HG02943 (cell line): ENCODE measurements around the gene LRRC47.

Experiments used
- ATAC-seq: cut with Tn5 transposase; IDR thresholded peaks from one replicate; pipeline ENCODE4 v1.9.1; 2021; ENCODE audit warnings: mild to moderate bottlenecking, low read depth, moderate library complexity; ENCODE audit not compliant: unreplicated experiment

Gene LRRC47

DNA sequence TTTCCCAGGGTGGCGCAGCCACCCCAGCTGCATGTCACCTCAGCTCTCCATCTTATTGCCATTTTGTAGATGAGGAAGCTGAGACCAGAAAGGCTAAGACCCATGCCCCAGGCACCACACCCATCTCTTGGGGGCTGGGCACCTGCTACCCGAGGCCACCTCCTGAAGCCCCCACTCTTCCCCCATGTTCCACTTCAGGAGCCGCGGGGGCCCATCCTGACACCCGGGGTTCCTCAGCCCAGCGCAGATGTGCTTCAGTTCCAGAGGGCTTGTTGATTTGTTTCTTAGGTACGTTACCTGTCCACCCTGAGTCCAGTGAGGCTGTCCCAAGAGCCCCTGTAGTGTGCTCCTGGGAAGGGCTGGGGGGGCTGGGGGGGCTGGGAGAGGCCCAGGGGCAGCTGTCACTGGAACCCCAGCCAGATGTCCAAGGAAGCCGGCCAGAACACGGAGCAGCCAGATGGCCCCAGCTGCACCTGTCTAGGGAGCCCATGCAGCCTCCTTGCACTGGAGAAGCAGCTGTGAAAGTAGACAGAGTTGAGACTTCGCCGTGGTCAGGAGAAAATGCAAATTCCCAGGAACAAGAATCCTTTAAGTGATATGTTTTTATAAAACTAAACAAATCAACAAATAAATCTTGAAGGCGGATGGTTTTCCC is 61.1 kb downstream of the LRRC47 start:
- ATAC-seq: no peak

DNA sequence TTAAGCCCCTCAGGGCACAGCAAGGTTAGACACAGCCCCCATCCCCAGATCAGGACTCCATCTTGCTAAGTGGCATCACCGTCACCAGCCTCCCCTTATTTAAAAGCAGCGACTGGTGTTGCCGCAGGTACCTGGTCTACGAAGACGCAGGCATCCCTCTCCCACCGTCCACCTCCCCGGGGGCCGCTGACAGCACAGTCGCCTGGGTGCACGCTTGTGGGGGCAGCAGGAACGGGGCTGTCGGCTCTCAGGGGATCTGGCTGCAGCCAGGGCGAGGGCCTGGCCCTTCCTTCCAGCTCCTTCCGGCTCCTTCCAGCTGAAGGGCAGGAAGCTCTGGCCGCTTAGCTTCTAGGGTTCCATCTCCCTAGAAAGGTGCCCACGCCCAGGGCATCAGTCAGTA is 61.7 kb downstream of the LRRC47 start:
- ATAC-seq: no peak

GRCh38 chr1:3733883-3734589 is 62.3 kb downstream of the LRRC47 start:
- no peak for ATAC-seq

DNA sequence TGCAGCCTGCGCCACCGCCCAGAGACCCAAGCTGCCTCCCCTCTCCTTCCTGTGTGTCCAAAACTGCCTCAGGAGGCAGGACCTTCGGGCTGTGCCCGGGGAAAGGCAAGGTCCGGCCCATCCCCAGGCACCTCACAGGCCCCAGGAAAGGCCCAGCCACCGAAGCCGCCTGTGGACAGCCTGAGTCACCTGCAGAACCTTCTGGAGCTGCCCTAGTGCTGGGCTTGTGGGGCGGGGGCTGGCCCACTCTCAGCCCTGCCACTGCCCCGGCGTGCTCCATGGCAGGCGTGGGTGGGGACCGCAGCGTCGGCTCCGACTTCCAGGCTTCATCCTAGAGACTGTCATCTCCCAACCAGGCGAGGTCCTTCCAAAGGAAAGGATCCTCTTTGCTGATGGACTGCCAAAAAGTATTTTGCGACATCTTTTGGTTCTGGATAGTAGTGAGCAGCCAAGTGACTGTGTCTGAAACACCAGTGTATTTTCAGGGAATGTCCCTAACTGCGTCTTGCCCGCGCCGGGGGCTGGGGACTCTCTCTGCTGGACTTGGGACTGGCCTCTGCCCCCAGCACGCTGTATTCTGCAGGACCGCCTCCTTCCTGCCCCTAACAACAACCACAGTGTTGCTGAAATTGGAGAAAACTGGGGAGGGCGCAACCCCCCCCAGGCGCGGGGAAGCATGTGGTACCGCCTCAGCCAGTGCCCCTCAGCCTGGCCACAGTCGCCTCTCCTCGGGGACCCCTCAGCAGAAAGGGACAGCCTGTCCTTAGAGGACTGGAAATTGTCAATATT is 63.0 kb downstream of the LRRC47 start:
- ATAC-seq: no peak

DNA sequence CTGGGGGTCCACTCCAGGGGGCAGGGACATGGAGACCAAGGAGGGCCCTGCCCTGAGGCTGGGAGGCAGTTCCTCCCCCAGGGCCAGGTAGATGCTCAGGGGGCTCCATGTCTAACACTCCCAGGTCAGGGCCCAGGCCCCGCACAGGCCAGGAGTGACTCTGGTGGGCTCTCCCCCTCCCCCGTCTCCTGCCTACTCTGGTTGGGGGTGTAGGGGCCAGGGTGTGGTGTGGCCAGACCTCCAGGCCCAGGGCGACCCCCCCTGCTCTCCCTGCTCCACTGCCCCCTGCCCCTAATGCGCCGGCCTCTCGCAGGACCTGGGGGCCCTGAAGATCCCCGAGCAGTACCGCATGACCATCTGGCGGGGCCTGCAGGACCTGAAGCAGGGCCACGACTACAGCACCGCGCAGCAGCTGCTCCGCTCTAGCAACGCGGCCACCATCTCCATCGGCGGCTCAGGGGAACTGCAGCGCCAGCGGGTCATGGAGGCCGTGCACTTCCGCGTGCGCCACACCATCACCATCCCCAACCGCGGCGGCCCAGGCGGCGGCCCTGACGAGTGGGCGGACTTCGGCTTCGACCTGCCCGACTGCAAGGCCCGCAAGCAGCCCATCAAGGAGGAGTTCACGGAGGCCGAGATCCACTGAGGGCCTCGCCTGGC is 63.7 kb downstream of the LRRC47 start:
- no peak for ATAC-seq

DNA sequence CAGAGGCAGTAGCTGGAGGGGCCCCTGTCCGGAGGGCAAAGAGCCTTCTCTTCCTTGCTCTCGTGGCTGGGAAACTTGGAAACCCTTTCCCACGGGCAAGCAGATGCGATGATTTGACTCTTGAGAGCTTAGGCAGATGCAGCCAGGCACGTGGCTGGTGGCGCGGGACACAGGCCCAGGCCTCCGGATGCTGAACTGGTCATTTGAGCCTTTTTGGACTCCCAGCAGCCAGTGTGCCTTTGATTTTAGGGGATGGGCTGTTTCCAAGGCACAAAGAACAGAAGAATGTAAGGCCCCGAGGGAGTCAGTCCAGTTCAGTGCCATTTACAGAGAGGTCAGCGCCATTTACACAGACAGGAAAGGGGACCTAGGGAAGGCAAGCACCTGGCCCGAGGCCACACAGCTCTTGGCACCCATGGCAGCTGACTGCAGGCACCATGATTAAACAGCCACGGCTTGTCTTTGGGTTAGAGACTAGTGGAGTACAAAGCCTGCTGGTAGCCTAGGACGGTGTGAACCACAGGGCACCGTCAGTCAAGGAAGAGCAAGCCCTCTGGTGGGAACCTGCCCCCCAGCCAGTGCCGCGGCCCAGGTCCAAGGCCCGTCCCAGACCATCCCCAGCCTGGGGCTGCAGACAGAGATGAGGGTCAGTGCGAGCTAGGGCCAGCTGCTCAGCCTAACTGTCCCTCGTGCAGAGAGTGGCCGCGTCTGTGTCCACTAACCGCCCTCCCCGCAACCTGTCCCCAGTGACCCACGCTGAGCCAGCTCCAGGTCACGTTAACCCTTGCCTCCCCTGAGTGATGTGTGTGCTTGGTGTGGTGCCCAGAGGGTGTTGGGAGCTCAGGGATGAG is 64.5 kb downstream of the LRRC47 start:
- ATAC-seq: no peak

GRCh38 chr1:3730543-3731247 is 65.6 kb downstream of the LRRC47 start:
- no peak for ATAC-seq

GRCh38 chr1:3729594-3730542 is 66.4 kb downstream of the LRRC47 start:
- no peak for ATAC-seq
